IPS-18a (cell line): ENCODE data around the gene CARD6.
"Not testable (repeated sequence)": the region's sequence is repeated elsewhere in the genome, so short reads cannot be mapped to it uniquely, and the experiment has no call there.

ENCODE experiments used
- H3K27ac ChIP-seq: one replicate; pipeline ENCODE4 v1.5.1; 2013; ENCODE audit warnings: low read length
- H3K27me3 ChIP-seq: one replicate; pipeline ENCODE4 v1.6.1; 2013; ENCODE audit warnings: mild to moderate bottlenecking, low read length; ENCODE audit not compliant: control insufficient read depth, insufficient read depth
- H3K36me3 ChIP-seq: one replicate; pipeline ENCODE4 v1.6.1; 2013; ENCODE audit warnings: low read depth, low read length; ENCODE audit not compliant: control insufficient read depth
- H3K4me1 ChIP-seq: one replicate; pipeline ENCODE4 v1.6.1; 2013; ENCODE audit warnings: low read depth, low read length; ENCODE audit not compliant: control insufficient read depth
- H3K4me3 ChIP-seq: one replicate; pipeline ENCODE4 v1.5.1; 2013; ENCODE audit warnings: low read length
- H3K9ac ChIP-seq: one replicate; pipeline ENCODE4 v1.6.1; 2013; ENCODE audit warnings: mild to moderate bottlenecking, low read length, moderate library complexity
- H3K9me3 ChIP-seq: one replicate; pipeline ENCODE4 v1.6.1; 2013; ENCODE audit warnings: low read depth, low read length; ENCODE audit not compliant: control insufficient read depth

Gene CARD6

GRCh38 chr5:40801771-40802562 lies 39.2 kb upstream of the CARD6 start:
- no peaks in the 10 kb centered on the region for H3K27me3 ChIP-seq
- H3K9ac ChIP-seq = no peak overlapping the region
- H3K27ac ChIP-seq = no peak overlapping the region
- no peaks in the 10 kb centered on the region for H3K9me3 ChIP-seq
- no peaks in the 10 kb centered on the region for H3K36me3 ChIP-seq
- no peak overlapping the region for H3K4me3 ChIP-seq
- H3K4me1 ChIP-seq = peaks cover 19% of the 10 kb centered on the region

DNA sequence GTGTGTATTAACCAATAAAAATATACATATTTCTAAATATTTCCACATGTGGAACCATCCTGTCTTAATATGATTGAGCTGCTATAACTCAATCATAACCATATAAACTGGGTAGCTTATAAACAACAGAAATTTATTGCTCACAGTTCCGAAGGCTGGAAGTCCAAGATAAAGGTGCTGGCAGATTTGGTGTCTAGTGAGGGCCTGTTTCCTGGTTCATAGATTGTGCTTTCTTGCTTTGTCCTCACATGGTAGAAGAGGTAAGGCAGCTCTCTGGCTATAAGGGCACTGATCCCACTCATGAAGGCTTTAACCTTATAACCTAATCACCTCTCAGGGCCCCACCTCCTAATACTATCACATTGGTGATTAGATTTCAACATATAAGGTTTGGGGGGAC lies 29.0 kb upstream of the CARD6 start:
- no peak overlapping the region for H3K27ac ChIP-seq
- H3K9me3 ChIP-seq = no peaks in the 10 kb centered on the region
- H3K36me3 ChIP-seq = no peaks in the 10 kb centered on the region
- H3K4me1 ChIP-seq = peaks cover 4% of the 10 kb centered on the region
- no peak overlapping the region for H3K9ac ChIP-seq
- H3K27me3 ChIP-seq = no peaks in the 10 kb centered on the region
- no peak overlapping the region for H3K4me3 ChIP-seq

GRCh38 chr5:40813698-40814281 lies 27.4 kb upstream of the CARD6 start:
- Histone ChIP-seq H3K27me3 (no peaks in the 10 kb centered on the region), H3K27ac (no peak overlapping the region), H3K9ac (no peak overlapping the region), H3K36me3 (no peaks in the 10 kb centered on the region), H3K9me3 (no peaks in the 10 kb centered on the region), H3K4me3 (no peak overlapping the region), H3K4me1 (peaks cover 4% of the 10 kb centered on the region)

- Histone ChIP-seq H3K9me3 (no peaks in the 10 kb centered on the region), H3K36me3 (peaks cover 22% of the 10 kb centered on the region), H3K4me1 (no peaks in the 10 kb centered on the region), H3K9ac (no peak overlapping the region), H3K27me3 (no peaks in the 10 kb centered on the region), H3K27ac (no peak overlapping the region), H3K4me3 (no peak overlapping the region)
Measured at GRCh38 chr5:40823459-40823858, 17.7 kb upstream of the CARD6 start.

GRCh38 chr5:40825461-40826043 lies 15.6 kb upstream of the CARD6 start:
- H3K4me1 ChIP-seq, H3K9ac ChIP-seq, H3K27me3 ChIP-seq, H3K27ac ChIP-seq, H3K4me3 ChIP-seq, H3K9me3 ChIP-seq: not testable (repeated sequence)
- H3K36me3 ChIP-seq = peaks cover 43% of the 10 kb centered on the region

DNA sequence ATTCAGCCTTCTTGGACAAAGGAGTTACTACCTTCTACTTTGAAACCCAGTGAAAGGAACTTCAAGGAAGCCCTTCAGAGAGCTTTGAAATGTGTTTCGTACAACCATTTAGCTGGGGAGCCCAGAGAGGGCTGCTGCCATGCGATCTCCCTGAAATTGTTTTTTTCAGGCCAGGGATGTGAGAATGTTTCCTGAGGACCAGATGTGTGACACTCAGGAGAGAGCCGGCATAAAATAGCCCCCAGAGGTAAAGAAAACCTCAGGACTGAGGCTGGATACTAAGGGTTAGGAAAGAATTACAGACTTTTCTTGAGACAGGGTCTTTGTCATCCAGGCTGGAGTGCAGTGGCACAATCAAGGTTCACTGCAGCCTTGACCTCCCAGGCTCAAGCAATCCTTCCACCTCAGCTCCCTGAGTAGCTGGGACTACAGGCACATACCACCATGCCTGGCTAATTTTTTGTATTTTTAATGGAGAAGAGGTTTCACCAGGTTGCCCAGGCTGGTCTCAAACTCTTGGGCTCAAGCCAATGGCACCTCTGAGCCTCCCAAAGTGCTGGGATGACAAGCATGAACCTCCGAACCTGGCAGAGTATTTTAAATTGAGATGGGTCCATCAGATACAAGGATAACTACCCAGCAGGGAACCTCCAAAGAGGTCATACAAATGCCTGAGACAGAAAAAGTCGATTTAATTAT lies 14.5 kb upstream of the CARD6 start:
- no peaks in the 10 kb centered on the region for H3K27me3 ChIP-seq
- H3K36me3 ChIP-seq = peaks cover 53% of the 10 kb centered on the region
- H3K9ac ChIP-seq = no peak overlapping the region
- H3K4me1 ChIP-seq = no peaks in the 10 kb centered on the region
- no peak overlapping the region for H3K27ac ChIP-seq
- H3K4me3 ChIP-seq = no peak overlapping the region
- H3K9me3 ChIP-seq = no peaks in the 10 kb centered on the region

- Histone ChIP-seq H3K27ac (no peak overlapping the region), H3K27me3 (no peaks in the 10 kb centered on the region), H3K4me3 (no peak overlapping the region), H3K36me3 (peaks cover 61% of the 10 kb centered on the region), H3K9me3 (no peaks in the 10 kb centered on the region), H3K4me1 (peaks cover under 1% of the 10 kb centered on the region), H3K9ac (no peak overlapping the region)
Measured at GRCh38 chr5:40827188-40827977, 13.8 kb upstream of the CARD6 start.

GRCh38 chr5:40828021-40828631 lies 13.0 kb upstream of the CARD6 start:
- Histone ChIP-seq H3K27me3 (no peaks in the 10 kb centered on the region), H3K36me3 (peaks cover 68% of the 10 kb centered on the region), H3K4me1 (peaks cover 8% of the 10 kb centered on the region), H3K4me3 (no peak overlapping the region), H3K27ac (no peak overlapping the region), H3K9me3 (no peaks in the 10 kb centered on the region), H3K9ac (no peak overlapping the region)

DNA sequence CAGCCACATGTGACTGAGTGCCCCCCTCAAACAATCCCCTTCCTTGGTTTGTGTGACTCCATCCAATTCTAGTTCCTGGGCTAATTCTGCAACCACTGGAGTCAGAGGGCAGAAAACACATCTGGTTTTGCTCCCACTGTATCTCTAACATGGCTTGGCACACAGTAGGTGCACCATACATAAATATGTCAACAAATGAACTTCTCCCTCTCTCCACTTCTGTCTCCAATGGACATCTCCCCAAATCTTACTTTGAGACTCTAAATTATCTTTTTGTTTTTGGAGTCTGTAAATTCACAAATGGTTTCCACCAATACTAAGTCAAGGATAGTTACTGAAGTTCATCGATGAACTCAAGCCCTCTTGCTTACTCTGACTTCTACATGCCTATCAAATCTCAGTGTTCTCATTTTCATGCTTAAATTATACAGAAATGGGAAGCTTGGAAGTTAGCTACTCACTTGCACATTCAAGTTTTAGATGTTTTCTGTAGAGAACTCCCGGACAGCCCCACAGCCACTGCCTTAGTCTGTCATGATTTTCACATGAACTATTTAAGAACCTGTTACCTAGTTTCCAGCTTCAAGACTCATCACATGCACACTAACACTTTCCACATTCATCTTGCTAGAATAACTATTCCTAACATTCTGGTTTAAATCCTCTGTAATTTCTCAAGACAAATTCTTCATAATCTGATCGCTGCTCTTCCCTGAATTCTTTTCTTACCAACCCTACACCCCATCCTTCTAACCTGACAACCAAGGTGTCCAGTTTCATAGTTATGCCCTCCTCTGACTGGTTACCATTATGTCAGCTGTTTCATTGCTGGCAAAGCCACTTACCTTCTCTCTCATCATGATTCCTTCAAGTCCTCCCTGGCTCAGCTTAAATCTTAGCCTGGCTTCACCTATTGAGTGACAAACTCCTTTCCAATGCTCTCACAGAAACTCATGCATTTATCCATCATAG lies 12.2 kb upstream of the CARD6 start:
- peak overlapping the region; percentile 31 for H3K9ac ChIP-seq
- H3K9me3 ChIP-seq = no peaks in the 10 kb centered on the region
- no peaks in the 10 kb centered on the region for H3K27me3 ChIP-seq
- H3K4me3 ChIP-seq = no peak overlapping the region
- H3K27ac ChIP-seq = no peak overlapping the region
- peaks cover 15% of the 10 kb centered on the region for H3K4me1 ChIP-seq
- peaks cover 77% of the 10 kb centered on the region for H3K36me3 ChIP-seq
